ENCODE results near the gene SGSM1. TPM values are rescaled to one million over a fixed set of nuclear protein-coding genes. Genes with fewer than 3 reads are reported as not detected.
A peak's percentile ranks its signal among the peaks of the same experiment; 100 is the strongest.

SGSM1 gene
- total RNA-seq, 1 experiment from 2014 or later = 4.3 TPM

DNA sequence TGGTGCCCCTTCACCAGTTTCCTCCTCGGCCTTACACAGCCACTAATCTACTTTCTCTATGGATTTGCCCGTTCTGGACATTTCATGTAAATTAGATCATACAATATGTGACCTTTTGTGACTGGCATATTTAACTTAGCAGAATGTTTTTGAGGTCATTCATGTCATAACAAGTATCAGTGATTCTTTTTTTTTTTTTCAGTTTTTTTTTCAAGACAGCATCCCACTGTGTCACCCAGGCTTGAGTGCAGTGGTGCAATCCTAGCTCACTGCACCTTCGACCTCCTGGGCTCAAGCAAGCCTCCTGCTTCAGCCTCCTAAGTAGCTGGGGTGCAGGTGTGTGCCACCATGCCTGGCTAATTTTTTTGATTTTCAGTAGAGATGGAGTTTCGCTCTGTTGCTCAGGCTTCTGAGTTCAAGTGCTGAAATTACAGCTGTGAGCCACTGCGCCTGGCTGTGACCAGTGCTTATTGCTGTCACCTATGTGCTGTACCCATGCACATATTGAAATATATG lies 169.2 kb downstream of the SGSM1 start:
- Histone ChIP-seq H3K23ac (ENCODE audit: insufficient read length, low read depth, low read length) (no peak overlapping the region), H2AFZ (ENCODE audit: low read length) (no peak overlapping the region), H2BK15ac (ENCODE audit: low read depth, low read length) (no peak overlapping the region), H3K18ac (ENCODE audit: insufficient read length, low read depth, low read length) (no peak overlapping the region), H4K8ac (replicated peaks; ENCODE audit: insufficient read length, low read depth, low read length) (no peak overlapping the region), H3K79me2 (ENCODE audit: insufficient read depth, low read length) (peaks cover 4% of the 10 kb centered on the region; the same call in 1 of the 2 replicates), H3K56ac (ENCODE audit: insufficient read length, low read depth, low read length) (no peak overlapping the region), H2BK5ac (ENCODE audit: insufficient read length, low read length) (no peak overlapping the region), H2AK5ac (ENCODE audit: insufficient read length, low read length) (no peak overlapping the region), H3K27ac (ENCODE audit: insufficient read length, low read depth, low read length) (no peak overlapping the region), H4K20me1 (ENCODE audit: control insufficient read depth, insufficient read depth, insufficient read length) (no peaks in the 10 kb centered on the region), H3K23me2 (ENCODE audit: insufficient read length, low read depth, low read length, poor library complexity, severe bottlenecking) (no peaks in the 10 kb centered on the region), H2BK20ac (ENCODE audit: low read depth, low read length, poor library complexity, severe bottlenecking) (no peak overlapping the region), H2BK12ac (ENCODE audit: insufficient read length, low read depth, low read length) (no peak overlapping the region), H3K14ac (ENCODE audit: insufficient read depth, low read length) (no peak overlapping the region), H2BK120ac (ENCODE audit: low read depth, low read length, poor library complexity, severe bottlenecking) (no peak overlapping the region), H3K4me2 (ENCODE audit: insufficient read depth, insufficient read length, low read length) (no peak overlapping the region), H3K4me1 (ENCODE audit: insufficient read depth, low read length) (peaks cover 4% of the 10 kb centered on the region; the same call in 1 of the 2 replicates), H3K9ac (ENCODE audit: extremely low read depth, insufficient read length, low read length) (no peak overlapping the region), H3T11ph (ENCODE audit: low read length) (no peak overlapping the region), H3K27me3 (ENCODE audit: insufficient read depth, low read length) (no peaks in the 10 kb centered on the region), H3K79me1 (ENCODE audit: insufficient read depth, low read depth, low read length, poor library complexity, severe bottlenecking) (no peaks in the 10 kb centered on the region), H4K5ac (ENCODE audit: insufficient read length, low read depth, low read length) (no peak overlapping the region), H3K9me3 (ENCODE audit: control insufficient read depth, low read depth, low read length) (no peaks in the 10 kb centered on the region), H3K4ac (ENCODE audit: low read depth, low read length) (no peak overlapping the region), H4K91ac (ENCODE audit: insufficient read length, low read depth, low read length) (no peak overlapping the region)
- no peak overlapping the region for H3K4me3 Mint-ChIP-seq
- TF ChIP-seq, protein P1, sequence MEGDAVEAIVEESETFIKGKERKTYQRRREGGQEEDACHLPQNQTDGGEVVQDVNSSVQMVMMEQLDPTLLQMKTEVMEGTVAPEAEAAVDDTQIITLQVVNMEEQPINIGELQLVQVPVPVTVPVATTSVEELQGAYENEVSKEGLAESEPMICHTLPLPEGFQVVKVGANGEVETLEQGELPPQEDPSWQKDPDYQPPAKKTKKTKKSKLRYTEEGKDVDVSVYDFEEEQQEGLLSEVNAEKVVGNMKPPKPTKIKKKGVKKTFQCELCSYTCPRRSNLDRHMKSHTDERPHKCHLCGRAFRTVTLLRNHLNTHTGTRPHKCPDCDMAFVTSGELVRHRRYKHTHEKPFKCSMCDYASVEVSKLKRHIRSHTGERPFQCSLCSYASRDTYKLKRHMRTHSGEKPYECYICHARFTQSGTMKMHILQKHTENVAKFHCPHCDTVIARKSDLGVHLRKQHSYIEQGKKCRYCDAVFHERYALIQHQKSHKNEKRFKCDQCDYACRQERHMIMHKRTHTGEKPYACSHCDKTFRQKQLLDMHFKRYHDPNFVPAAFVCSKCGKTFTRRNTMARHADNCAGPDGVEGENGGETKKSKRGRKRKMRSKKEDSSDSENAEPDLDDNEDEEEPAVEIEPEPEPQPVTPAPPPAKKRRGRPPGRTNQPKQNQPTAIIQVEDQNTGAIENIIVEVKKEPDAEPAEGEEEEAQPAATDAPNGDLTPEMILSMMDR (conservative IDR thresholded peaks at IDR 0.05) = no peak
- H3K36me3 Mint-ChIP-seq (ENCODE audit: insufficient read depth in 1 of 3, low read depth in 3 of 3) = peaks cover 0 to 8% (median 4%) of the 10 kb centered on the region in 3 experiments; a peak in 4 of 7 replicates
- peaks cover 37 to 48% of the 10 kb centered on the region in 2 experiments for H3K4me1 Mint-ChIP-seq
- no peaks in the 10 kb centered on the region for H3K9me3 Mint-ChIP-seq
- no CpG with 5 or more reads among the region's 5 CpGs for WGBS (ENCODE audit: extremely low coverage, insufficient read length, low lambda C conversion rate)
- no peak for DNase-seq
- no peaks in the 10 kb centered on the region for H3K27me3 Mint-ChIP-seq (ENCODE audit: low read depth)
- peak overlapping the region in 2 of 3 experiments; percentile 45 to 90; a peak in 2 of 7 replicates for H3K27ac Mint-ChIP-seq
